ENCODE results near the gene KCNK5. TPM values are rescaled to one million over a fixed set of nuclear protein-coding genes. Genes with fewer than 3 reads are reported as not detected.
A peak's percentile ranks its signal among the peaks of the same experiment; 100 is the strongest.

The KCNK5 gene
- total RNA-seq, 1 donor from 2014 or later, result 10.9 TPM

DNA sequence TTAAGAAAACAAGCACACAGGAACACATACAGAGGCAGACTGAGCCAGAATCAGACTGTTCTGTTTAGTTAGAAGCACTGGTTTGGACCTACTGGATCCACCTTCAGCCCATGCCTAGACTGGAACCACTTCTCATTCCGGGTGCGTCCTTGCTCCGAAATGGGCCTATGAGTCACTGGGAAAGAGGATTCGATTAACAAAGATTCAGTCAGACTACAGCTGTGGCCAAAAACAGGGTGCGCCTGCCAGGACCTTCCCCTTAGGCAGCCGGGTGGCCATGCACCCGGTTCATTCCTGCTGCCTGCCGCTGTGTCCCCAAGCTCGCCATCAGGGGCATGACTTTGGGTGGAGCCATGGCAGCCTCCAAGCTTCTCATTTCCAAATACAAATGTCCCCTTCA, 14.5 kb upstream of the KCNK5 start:
- TF ChIP-seq, protein P1, sequence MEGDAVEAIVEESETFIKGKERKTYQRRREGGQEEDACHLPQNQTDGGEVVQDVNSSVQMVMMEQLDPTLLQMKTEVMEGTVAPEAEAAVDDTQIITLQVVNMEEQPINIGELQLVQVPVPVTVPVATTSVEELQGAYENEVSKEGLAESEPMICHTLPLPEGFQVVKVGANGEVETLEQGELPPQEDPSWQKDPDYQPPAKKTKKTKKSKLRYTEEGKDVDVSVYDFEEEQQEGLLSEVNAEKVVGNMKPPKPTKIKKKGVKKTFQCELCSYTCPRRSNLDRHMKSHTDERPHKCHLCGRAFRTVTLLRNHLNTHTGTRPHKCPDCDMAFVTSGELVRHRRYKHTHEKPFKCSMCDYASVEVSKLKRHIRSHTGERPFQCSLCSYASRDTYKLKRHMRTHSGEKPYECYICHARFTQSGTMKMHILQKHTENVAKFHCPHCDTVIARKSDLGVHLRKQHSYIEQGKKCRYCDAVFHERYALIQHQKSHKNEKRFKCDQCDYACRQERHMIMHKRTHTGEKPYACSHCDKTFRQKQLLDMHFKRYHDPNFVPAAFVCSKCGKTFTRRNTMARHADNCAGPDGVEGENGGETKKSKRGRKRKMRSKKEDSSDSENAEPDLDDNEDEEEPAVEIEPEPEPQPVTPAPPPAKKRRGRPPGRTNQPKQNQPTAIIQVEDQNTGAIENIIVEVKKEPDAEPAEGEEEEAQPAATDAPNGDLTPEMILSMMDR (IDR thresholded peaks at IDR 0.05), result no peak
- DNase-seq (no peak), ATAC-seq (peak; percentile 16 to 54)
- Histone ChIP-seq H3K4me3 (no peak overlapping the region), H3K4me1 (no peaks in the 10 kb centered on the region), H3K27ac (no peak overlapping the region), H3K36me3 (no peaks in the 10 kb centered on the region), H3K9me3 (no peaks in the 10 kb centered on the region), H3K27me3 (ENCODE audit: low read depth) (no peaks in the 10 kb centered on the region)
- intact Hi-C loops (cut with DNase I), result no loop called here

DNA sequence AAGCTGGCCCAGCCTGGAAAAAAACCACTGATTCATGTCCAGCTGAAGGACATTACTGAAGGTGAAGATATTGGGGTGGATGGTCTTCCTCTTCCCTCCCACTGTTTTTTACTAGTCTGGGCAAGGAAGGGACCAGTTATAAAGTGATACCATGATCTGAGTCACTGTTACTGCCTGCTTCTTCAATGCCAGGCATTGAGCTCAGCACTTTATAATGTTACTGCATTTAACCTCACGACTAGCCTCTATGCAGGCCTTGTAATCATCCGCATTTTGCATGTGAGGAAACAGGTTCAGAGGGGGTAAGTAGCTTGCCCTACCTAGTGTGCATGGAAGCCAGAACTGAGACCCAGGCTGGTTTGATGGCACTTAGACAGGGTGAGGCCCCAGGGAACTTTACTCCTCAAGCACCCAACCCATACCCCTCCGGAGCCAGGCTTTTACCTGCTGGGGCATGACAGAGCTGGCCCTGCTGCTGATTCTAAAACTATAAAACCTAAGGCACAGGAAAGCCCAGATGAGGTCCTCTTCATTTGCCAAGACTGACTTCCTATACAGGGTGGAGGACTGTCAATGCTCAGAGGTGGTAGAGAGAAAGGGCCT, 11.0 kb upstream of the KCNK5 start:
- no peaks in the 10 kb centered on the region for H3K36me3 ChIP-seq
- DNase-seq (no peak), ATAC-seq (no peak)
- H3K4me3 ChIP-seq, result no peak overlapping the region
- H3K4me1 ChIP-seq, result no peaks in the 10 kb centered on the region
- H3K27me3 ChIP-seq (ENCODE audit: low read depth), result no peaks in the 10 kb centered on the region
- intact Hi-C loops (cut with DNase I), result no loop called here
- H3K27ac ChIP-seq, result no peak overlapping the region
- no peaks in the 10 kb centered on the region for H3K9me3 ChIP-seq
- TF ChIP-seq, protein P1 (IDR thresholded peaks at IDR 0.05), result no peak

DNA sequence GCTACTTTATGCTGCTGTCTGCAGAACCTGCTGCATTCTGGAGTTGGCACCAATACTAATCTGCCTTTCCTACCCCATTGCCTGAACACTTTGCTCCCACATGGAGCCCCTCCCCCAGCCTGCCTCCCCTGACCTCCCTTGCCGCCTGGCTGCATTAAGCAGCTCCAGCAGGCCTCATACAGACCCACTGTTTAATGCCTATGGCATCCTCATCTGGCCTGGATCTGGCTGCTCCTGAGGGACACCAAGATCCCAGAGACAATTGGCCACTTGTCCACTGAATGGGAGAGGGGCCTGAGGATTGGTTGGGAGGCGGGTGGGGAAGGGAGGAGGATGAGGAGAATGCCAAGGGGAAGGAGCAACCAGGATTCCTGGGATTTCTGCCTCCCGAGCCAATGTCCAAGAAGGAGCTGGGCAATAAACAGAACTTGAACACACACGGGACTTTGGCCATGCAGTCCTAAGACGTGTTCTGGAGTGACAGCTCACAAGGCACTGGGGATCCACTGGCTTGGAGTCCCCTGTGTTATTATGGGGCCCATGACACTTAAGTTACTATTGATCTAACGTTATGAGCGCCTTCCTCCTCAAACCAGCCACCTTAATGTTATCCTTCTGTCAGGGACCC, 10.4 kb upstream of the KCNK5 start:
- Histone ChIP-seq H3K4me3 (no peak overlapping the region), H3K27me3 (ENCODE audit: low read depth) (no peaks in the 10 kb centered on the region), H3K36me3 (no peaks in the 10 kb centered on the region), H3K9me3 (no peaks in the 10 kb centered on the region), H3K4me1 (no peaks in the 10 kb centered on the region), H3K27ac (no peak overlapping the region)
- ATAC-seq, result no peak
- TF ChIP-seq, protein P1 (IDR thresholded peaks at IDR 0.05), result no peak
- DNase-seq, result no peak
- intact Hi-C loops (cut with DNase I), result no loop called here

DNA sequence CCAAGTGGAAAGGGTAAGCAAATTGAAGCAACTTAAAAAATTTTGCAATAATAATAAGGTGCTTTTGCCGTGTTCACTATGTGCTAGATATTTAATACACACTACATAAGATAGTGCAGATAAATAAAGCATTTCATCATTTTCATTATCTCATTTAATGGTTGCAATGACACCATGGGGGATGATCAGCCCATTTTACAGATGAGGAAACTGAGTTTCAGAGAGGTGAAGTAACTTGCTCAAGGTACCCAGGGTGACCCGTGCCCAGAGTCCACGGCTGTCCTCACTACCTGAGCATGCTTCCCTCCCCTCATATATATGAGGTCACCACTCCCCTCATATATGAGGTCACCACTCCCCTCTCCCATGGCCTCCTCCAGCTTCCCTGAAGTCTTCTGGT, 7.5 kb upstream of the KCNK5 start:
- Histone ChIP-seq H3K9me3 (no peaks in the 10 kb centered on the region), H3K27me3 (ENCODE audit: low read depth) (no peaks in the 10 kb centered on the region), H3K27ac (no peak overlapping the region), H3K4me3 (no peak overlapping the region), H3K36me3 (no peaks in the 10 kb centered on the region), H3K4me1 (no peaks in the 10 kb centered on the region)
- DNase-seq, result no peak
- intact Hi-C loops (cut with DNase I), result no loop called here
- TF ChIP-seq, protein P1 (IDR thresholded peaks at IDR 0.05), result no peak
- no peak for ATAC-seq

DNA sequence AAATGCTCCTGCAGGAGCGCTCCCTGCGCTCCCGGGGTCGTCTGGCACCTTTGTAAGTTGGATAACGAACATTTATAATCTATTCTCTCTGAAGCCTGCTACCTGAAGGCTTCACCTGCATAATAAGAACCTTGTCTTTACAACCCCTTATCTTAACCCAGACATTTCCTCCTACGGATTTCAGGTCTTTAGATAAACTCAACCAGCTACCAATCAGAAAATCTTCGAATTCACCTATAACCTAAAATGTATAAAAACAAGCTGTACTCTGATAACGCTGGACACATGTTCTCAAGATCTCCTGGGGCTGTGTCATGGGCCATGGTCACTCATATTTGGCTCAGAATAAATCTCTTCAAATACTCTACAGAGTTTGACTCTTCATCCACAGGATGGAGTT, 4.1 kb upstream of the KCNK5 start:
- TF ChIP-seq, protein P1 (IDR thresholded peaks at IDR 0.05), result no peak
- peaks cover 15% of the 10 kb centered on the region for H3K4me1 ChIP-seq
- no peak for DNase-seq
- peaks cover 11% of the 10 kb centered on the region for H3K27me3 ChIP-seq (ENCODE audit: low read depth)
- no peak overlapping the region for H3K27ac ChIP-seq
- intact Hi-C loops (cut with DNase I), result no loop called here
- no peak overlapping the region for H3K4me3 ChIP-seq
- ATAC-seq, result no peak
- no peaks in the 10 kb centered on the region for H3K36me3 ChIP-seq
- no peaks in the 10 kb centered on the region for H3K9me3 ChIP-seq

Data from lower lobe of right lung (tissue), 2 donors.